ENCODE data around the gene FTSJ3. TPM values are rescaled to one million over a fixed set of nuclear protein-coding genes. Genes with fewer than 3 reads are reported as not detected.
A peak's percentile ranks its signal among the peaks of the same experiment; 100 is the strongest.
"Not testable (repeated sequence)": the region's sequence is repeated elsewhere in the genome, so short reads cannot be mapped to it uniquely, and the experiment has no call there.

The FTSJ3 gene
- total RNA-seq, 4 donors from 2014 or later = 36.3 to 53.2 (median 51.7) TPM

DNA sequence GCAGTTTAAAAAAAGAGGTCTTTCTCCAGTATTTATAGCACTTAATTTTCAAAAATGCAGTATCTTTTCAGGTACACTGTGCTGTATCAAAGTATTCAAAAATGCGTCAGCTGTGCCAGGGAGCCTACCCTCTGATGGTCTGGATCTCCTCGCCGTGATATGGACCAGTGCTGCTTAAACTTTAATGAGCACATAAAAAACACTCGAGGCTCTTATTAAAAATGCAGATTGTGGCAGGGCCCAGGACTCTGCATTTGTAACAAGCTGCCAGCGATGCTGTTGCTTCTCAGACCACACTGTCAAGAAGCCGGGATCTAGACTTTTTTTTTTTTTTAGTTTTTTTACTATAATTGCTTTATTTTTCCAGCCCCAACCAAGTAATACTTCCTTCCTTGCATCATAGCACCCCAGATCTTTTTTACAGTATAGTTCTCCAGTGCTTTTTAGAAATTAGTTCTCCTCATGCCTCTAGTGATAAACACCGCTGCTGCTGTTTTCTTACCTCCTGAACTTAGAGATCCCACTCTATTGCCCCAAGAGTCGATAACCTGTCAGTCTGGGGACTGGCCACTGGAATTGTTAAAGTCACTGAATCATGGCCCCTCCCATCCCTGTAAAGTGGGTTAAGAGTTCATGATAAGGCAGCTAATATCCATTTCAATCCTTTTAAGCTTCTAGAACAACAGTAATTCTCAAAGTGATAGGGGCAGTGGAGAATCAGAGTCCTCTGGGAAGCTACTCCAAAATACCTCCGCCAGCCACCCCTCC lies 16.6 kb upstream of the FTSJ3 start:
- TF ChIP-seq, protein P1, sequence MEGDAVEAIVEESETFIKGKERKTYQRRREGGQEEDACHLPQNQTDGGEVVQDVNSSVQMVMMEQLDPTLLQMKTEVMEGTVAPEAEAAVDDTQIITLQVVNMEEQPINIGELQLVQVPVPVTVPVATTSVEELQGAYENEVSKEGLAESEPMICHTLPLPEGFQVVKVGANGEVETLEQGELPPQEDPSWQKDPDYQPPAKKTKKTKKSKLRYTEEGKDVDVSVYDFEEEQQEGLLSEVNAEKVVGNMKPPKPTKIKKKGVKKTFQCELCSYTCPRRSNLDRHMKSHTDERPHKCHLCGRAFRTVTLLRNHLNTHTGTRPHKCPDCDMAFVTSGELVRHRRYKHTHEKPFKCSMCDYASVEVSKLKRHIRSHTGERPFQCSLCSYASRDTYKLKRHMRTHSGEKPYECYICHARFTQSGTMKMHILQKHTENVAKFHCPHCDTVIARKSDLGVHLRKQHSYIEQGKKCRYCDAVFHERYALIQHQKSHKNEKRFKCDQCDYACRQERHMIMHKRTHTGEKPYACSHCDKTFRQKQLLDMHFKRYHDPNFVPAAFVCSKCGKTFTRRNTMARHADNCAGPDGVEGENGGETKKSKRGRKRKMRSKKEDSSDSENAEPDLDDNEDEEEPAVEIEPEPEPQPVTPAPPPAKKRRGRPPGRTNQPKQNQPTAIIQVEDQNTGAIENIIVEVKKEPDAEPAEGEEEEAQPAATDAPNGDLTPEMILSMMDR (IDR thresholded peaks at IDR 0.05) = no peak
- no peak for TF ChIP-seq POLR2A (IDR thresholded peaks at IDR 0.05)
- no peak for TF ChIP-seq EP300 (IDR thresholded peaks at IDR 0.05)
- no peak for TF ChIP-seq POLR2AphosphoS5 (IDR thresholded peaks at IDR 0.05)
- Histone ChIP-seq H3K27ac (peak overlapping the region; percentile 55 to 98 (median 97)), H3K36me3 (no peaks in the 10 kb centered on the region), H3K27me3 (no peaks in the 10 kb centered on the region), H3K4me1 (peaks cover 2 to 49% (median 21%) of the 10 kb centered on the region in 3 donors), H3K4me3 (peak overlapping the region in 1 of 2 donors; percentile 98), H3K9me3 (no peaks in the 10 kb centered on the region)
- 51 to 69% methylated on average over 9 of the region's 9 CpGs for WGBS, 2 donors (ENCODE audit: low coverage in 1 of 2)
- no peak for ATAC-seq

DNA sequence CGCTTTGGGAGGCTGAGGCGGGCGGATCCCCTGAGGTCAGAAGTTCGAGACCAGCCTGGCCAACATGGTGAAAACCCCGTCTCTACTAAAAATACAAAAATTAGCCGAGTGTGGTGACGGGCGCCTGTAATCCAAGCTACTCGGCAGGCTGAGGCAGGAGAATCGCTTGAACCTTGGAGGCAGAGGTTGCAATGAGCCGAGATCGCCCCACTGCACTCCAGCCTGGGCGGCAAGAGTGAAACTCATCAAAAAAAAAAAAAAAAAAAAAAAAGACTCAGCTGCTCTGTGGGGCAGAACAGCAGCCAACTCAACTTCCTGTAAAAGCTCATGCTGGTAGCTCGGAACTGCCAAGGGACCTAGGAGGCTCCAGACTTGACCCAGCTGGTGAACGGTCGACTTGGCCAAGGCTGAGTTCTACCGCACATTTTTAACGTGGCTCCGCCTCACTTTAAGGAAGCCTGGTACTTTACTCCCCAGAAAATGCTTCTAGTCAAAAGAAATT lies 16.0 kb upstream of the FTSJ3 start:
- peak overlapping the region; percentile 55 to 98 (median 97) for H3K27ac ChIP-seq
- peak; percentile 9 for ATAC-seq
- peak; percentile 38 for TF ChIP-seq POLR2AphosphoS5 (IDR thresholded peaks at IDR 0.05)
- H3K4me1 ChIP-seq = peaks cover 2 to 49% (median 24%) of the 10 kb centered on the region in 3 donors
- peak overlapping the region; percentile 28 to 98 for H3K4me3 ChIP-seq
- not testable (repeated sequence) for H3K36me3 ChIP-seq, H3K9me3 ChIP-seq, H3K27me3 ChIP-seq
- 2 to 20% methylated on average over 1 to 9 of the region's 19 CpGs for WGBS, 2 donors (ENCODE audit: low coverage in 1 of 2)

DNA sequence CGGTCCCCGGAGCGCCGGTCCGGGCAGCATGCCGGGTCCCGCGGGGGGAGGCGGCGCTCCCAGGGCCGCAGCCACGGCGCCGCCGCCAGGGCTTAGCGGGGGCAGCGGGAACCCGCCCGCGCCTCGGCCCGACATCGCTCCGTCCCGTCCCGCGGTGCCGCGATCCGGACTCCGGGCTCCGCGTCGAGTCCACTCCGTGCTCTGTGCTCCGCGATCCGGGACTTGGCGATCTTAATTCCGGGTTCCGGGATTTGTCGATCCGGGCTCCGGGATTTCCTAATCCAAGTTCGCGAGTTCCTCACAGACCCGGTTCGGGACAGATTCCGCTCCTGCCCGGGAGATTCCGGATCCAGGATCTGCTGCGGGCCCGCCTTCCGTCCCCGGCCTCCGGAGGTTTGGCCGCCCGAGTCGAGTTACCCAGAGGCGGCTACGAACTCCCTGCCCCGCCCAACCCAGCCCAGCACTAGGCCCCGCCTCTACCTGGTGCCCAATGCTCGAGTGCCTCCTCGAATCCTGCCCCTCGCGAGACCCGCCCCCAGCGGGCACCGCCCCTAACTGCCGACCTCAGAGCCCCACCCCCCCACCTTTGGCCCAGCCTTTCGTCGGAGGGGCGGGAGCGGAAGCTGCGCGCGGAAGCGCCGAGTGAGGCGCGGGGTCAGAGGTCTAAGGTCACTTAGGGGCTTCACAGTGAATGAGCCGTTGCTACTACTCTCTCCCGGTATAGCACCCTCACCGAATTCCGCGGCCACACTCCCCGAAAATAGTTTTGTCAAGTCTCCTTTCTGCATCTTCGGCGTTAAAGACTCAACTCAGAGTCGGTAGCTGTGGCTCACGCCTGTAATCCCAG lies 15.3 kb upstream of the FTSJ3 start, which contains the start of gene SMARCD2:
Gene SMARCD2, minus strand, starts transcription at position 146 of the 847 bp plus-strand sequence. Its CDS starts 11 bp downstream, at position 135.
- peaks cover 0 to 1% of the 10 kb centered on the region in 2 donors for H3K36me3 ChIP-seq
- peak; percentile 87 for ATAC-seq
- H3K9me3 ChIP-seq = no peaks in the 10 kb centered on the region
- H3K27ac ChIP-seq = peak within 1 kb of the TSS; percentile 91 to 98 (median 97)
- WGBS, 2 donors (ENCODE audit: low coverage in 1 of 2) = 0% methylated on average over 11 of the region's 92 CpGs; no CpG with 5 or more reads in 1 of the 2 donors
- peak within 1 kb of the TSS; percentile 89 to 98 for H3K4me3 ChIP-seq
- no peaks in the 10 kb centered on the region for H3K27me3 ChIP-seq
- TF ChIP-seq POLR2AphosphoS5 (IDR thresholded peaks at IDR 0.05) = peak; percentile 72
- peak; percentile 49 to 62 for TF ChIP-seq POLR2A (IDR thresholded peaks at IDR 0.05)
- no peak for TF ChIP-seq EP300 (IDR thresholded peaks at IDR 0.05)
- TF ChIP-seq, protein P1 (IDR thresholded peaks at IDR 0.05) = peak in 1 of 4 experiments; percentile 25
- peaks cover 2 to 53% (median 30%) of the 10 kb centered on the region in 3 donors for H3K4me1 ChIP-seq

DNA sequence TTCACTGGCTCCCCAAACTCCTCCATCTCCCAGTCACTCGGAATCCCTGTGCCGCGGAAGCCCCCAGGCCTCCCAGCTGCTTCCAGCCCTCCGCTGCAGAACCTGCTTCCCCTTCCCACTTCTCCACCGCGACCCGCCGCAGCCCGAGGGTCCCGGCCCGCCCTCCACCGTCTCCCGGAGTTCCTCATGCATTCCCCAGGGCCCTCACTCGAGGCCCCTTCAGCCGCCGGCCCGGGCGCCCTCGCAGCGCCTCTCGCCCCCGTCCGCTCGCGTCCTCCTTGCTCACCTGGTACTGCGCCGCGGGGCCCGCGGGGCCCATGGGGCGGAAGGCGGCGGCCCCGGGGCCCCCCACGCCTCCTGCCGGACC lies 14.7 kb upstream of the FTSJ3 start:
- TF ChIP-seq EP300 (IDR thresholded peaks at IDR 0.05) (no peak), POLR2A (IDR thresholded peaks at IDR 0.05) (no peak), POLR2AphosphoS5 (IDR thresholded peaks at IDR 0.05) (no peak)
- TF ChIP-seq, protein P1 (IDR thresholded peaks at IDR 0.05) = no peak
- peak overlapping the region; percentile 89 to 98 for H3K4me3 ChIP-seq
- H3K27me3 ChIP-seq = no peaks in the 10 kb centered on the region
- H3K36me3 ChIP-seq = peaks cover 0 to 7% of the 10 kb centered on the region in 2 donors
- peaks cover 2 to 59% (median 36%) of the 10 kb centered on the region in 3 donors for H3K4me1 ChIP-seq
- peak overlapping the region; percentile 91 to 98 (median 97) for H3K27ac ChIP-seq
- H3K9me3 ChIP-seq = no peaks in the 10 kb centered on the region
- peak; percentile 3 for ATAC-seq
- 0% methylated on average over 1 to 2 of the region's 36 CpGs for WGBS, 2 donors (ENCODE audit: low coverage in 1 of 2)

Data from gastroesophageal sphincter (tissue), 4 donors.